Neutrophil (primary cell): ENCODE measurements around the gene TEX2.
"Not testable (repeated sequence)": the region's sequence is repeated elsewhere in the genome, so short reads cannot be mapped to it uniquely, and the experiment has no call there.

Experiments used
- H3K27ac ChIP-seq: fragments of 200-600 bp; sonication (generic); 2 replicates; pipeline ENCODE4 v1.5.1; 2016; ENCODE audit warnings: mild to moderate bottlenecking, moderate library complexity
- H3K27me3 ChIP-seq: fragments of 200-600 bp; sonication (generic); 2 replicates; pipeline ENCODE4 v1.6.0; 2016; ENCODE audit warnings: mild to moderate bottlenecking
- H3K36me3 ChIP-seq: fragments of 200-600 bp; sonication (generic); 2 replicates; pipeline ENCODE4 v1.5.1; 2017
- H3K4me1 ChIP-seq, 2 experiments: fragments of 200-600 bp in 1 of 2; sonication (generic) in 1 of 2; 1 replicate in 1 of 2; 2 replicates in 1 of 2; pipeline versions ENCODE4 v1.5.1 to v1.6.1; 2013 to 2016; ENCODE audit warnings: low read depth in 1 of 2, low read length in 1 of 2, mild to moderate bottlenecking in 1 of 2, moderate library complexity in 1 of 2; ENCODE audit not compliant: control insufficient read depth in 1 of 2, insufficient read depth in 1 of 2
- H3K4me3 ChIP-seq, 2 experiments: fragments of 200-600 bp in 1 of 2; sonication (generic) in 1 of 2; 1 replicate in 1 of 2; 2 replicates in 1 of 2; pipeline ENCODE4 v1.5.1; 2013 to 2016; ENCODE audit warnings: low read depth in 1 of 2, low read length in 1 of 2, mild to moderate bottlenecking in 1 of 2, moderate library complexity in 1 of 2
- H3K9me3 ChIP-seq: fragments of 200-600 bp; sonication (generic); 2 replicates; pipeline ENCODE4 v1.5.1; 2016
- TF ChIP-seq, protein P1 (sequence below): fragments of 200-600 bp; sonication (generic); IDR thresholded peaks from 2 replicates; pipeline ENCODE4 v1.5.1; 2016; ENCODE audit warnings: antibody characterized with exemption

Gene TEX2

DNA sequence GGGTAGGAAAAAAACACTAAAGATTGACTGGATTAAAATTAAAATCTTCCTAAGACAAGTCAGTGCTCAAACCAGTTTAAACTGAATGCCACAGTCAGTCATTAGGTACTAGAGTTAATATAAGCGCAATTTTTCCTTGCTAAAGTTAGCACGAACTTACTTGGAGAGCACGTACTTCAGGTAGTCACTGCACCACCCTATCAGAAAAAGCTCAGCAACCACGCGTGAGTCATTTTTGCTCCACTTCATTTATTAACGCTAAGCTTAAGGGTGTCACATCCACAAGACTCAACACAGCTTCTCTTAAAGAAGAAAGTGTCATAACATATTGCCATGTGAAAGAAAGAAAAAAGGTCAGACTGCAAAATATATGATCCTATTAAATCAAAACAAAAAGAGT, 53.1 kb downstream of the TEX2 start:
- Histone ChIP-seq H3K9me3 (no peaks in the 10 kb centered on the region), H3K4me1 (peaks cover 11 to 14% of the 10 kb centered on the region in 2 experiments), H3K4me3 (no peak overlapping the region), H3K36me3 (peaks cover 28% of the 10 kb centered on the region), H3K27me3 (no peaks in the 10 kb centered on the region), H3K27ac (no peak overlapping the region)
- TF ChIP-seq, protein P1, sequence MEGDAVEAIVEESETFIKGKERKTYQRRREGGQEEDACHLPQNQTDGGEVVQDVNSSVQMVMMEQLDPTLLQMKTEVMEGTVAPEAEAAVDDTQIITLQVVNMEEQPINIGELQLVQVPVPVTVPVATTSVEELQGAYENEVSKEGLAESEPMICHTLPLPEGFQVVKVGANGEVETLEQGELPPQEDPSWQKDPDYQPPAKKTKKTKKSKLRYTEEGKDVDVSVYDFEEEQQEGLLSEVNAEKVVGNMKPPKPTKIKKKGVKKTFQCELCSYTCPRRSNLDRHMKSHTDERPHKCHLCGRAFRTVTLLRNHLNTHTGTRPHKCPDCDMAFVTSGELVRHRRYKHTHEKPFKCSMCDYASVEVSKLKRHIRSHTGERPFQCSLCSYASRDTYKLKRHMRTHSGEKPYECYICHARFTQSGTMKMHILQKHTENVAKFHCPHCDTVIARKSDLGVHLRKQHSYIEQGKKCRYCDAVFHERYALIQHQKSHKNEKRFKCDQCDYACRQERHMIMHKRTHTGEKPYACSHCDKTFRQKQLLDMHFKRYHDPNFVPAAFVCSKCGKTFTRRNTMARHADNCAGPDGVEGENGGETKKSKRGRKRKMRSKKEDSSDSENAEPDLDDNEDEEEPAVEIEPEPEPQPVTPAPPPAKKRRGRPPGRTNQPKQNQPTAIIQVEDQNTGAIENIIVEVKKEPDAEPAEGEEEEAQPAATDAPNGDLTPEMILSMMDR, result no peak

DNA sequence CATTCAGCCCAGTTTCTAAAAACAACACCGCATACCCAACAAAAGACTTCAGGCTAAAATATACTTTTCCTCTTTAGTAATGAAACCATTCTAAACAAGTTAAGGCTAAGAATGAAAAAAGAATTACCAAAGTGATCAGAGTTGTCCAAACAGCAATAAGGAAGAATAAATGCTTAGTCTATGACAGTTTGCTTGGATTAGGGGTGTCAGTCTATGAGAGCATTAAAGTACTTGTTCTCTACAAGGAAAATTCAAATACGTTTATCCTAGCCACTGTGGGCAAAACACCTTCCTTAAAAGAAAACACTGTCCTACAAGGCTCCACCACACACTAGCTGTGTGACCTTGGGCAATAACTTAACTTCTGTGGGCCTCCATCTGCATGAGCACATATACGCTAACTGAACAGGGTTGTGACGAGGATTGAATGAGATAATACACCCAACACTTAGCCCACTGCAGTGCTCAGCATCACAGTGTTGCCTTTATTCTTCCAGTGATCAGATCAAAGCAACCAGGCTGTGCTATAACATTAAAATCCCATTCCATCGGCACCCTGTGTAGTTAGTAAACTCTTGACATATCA, 53.6 kb downstream of the TEX2 start:
- H3K36me3 ChIP-seq, result peaks cover 28% of the 10 kb centered on the region
- H3K27ac ChIP-seq, result no peak overlapping the region

GRCh38 chr17:64208656-64209055, 54.4 kb downstream of the TEX2 start:
- H3K4me3 ChIP-seq, H3K27me3 ChIP-seq, H3K27ac ChIP-seq, H3K9me3 ChIP-seq, H3K4me1 ChIP-seq: not testable (repeated sequence)
- peaks cover 23% of the 10 kb centered on the region for H3K36me3 ChIP-seq

More for the DNA sequence above, 53.6 kb downstream of the TEX2 start:
- H3K27me3 ChIP-seq, result no peaks in the 10 kb centered on the region
- peaks cover 6 to 8% of the 10 kb centered on the region in 2 experiments for H3K4me1 ChIP-seq
- no peak overlapping the region for H3K4me3 ChIP-seq
- no peaks in the 10 kb centered on the region for H3K9me3 ChIP-seq
- TF ChIP-seq, protein P1, result no peak

DNA sequence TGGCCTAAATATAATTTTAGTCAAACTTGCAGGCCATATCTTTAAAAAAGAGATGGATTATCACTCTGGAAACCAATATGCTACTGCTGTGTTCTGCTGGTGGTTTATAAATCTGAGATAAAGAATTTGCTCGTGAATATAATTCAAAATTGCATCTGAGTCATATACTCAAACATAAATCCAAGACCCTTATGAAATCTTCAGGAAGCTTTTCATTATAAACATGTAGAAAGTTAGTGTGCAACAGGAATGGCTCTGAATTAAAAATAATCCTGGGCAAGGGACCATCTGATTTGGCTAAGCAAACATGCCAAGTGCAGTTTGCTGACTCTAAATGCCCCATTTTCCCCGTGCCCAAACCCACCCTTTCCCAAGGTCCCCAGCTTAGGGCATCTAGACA, 57.3 kb downstream of the TEX2 start:
- Histone ChIP-seq H3K27me3 (no peaks in the 10 kb centered on the region), H3K4me3 (no peak overlapping the region), H3K27ac (no peak overlapping the region), H3K9me3 (no peaks in the 10 kb centered on the region), H3K36me3 (no peaks in the 10 kb centered on the region), H3K4me1 (peaks cover 7 to 9% of the 10 kb centered on the region in 2 experiments)
- TF ChIP-seq, protein P1, result no peak

GRCh38 chr17:64203630-64204029, 59.4 kb downstream of the TEX2 start:
- Histone ChIP-seq H3K4me3 (no peak overlapping the region), H3K36me3 (no peaks in the 10 kb centered on the region), H3K27me3 (no peaks in the 10 kb centered on the region), H3K4me1 (peaks cover 17 to 21% of the 10 kb centered on the region in 2 experiments), H3K9me3 (no peaks in the 10 kb centered on the region), H3K27ac (no peak overlapping the region)
- TF ChIP-seq, protein P1, result no peak

- Histone ChIP-seq H3K27me3 (no peaks in the 10 kb centered on the region), H3K4me3 (no peak overlapping the region), H3K9me3 (no peaks in the 10 kb centered on the region), H3K36me3 (no peaks in the 10 kb centered on the region), H3K27ac (no peak overlapping the region), H3K4me1 (peaks cover 17 to 21% of the 10 kb centered on the region in 2 experiments)
- TF ChIP-seq, protein P1, result no peak
These were observed 60.2 kb downstream of the TEX2 start for GRCh38 chr17:64202683-64203344.
